Measurements from ENCODE around the gene FCAMR. TPM values are rescaled to one million over a fixed set of nuclear protein-coding genes. Genes with fewer than 3 reads are reported as not detected.

The FCAMR gene
- total RNA-seq, 8 experiments from 2014 or later: 0.31 to 1.9 (median 0.46) TPM; not detected in 3

GRCh38 chr1:206951318-206952100 is 18.8 kb downstream of the FCAMR start:
- Histone ChIP-seq H3K4me3 (no peak overlapping the region), H3K27ac (no peak overlapping the region), H3K4me1 (replicated peaks in 1 of 2) (peaks cover 6 to 11% of the 10 kb centered on the region in 2 donors)
- no peak for ATAC-seq (replicated peaks in 6 of 8)
- 0 to 100% (median 72%) methylated on average over 1 to 4 of the region's 4 CpGs; no CpG with 5 or more reads in 1 of the 10 experiments for WGBS, 10 experiments
- in situ Hi-C loops (cut with MboI; ENCODE audit: low pct_unique_long_range_greater_than_20kb in 2 of 9, low sequenced_read_pairs in 9 of 9, unreplicated experiment in 9 of 9): no loop called here

- in situ Hi-C loops (cut with MboI; ENCODE audit: low pct_unique_long_range_greater_than_20kb in 2 of 9, low sequenced_read_pairs in 9 of 9, unreplicated experiment in 9 of 9): no loop called here
- ATAC-seq (replicated peaks in 6 of 8): no peak
Measured at GRCh38 chr1:206949641-206950040, 20.6 kb downstream of the FCAMR start.

GRCh38 chr1:206949208-206949607 is 21.1 kb downstream of the FCAMR start:
- in situ Hi-C loops (cut with MboI; ENCODE audit: low pct_unique_long_range_greater_than_20kb in 2 of 9, low sequenced_read_pairs in 9 of 9, unreplicated experiment in 9 of 9): no loop called here
- H3K4me3 ChIP-seq: no peak overlapping the region
- H3K27ac ChIP-seq: no peak overlapping the region
- no peaks in the 10 kb centered on the region for H3K4me1 ChIP-seq (replicated peaks in 1 of 2)
- no peak for ATAC-seq (replicated peaks in 6 of 8)
- 40 to 95% (median 90%) methylated on average over 1 to 4 of the region's 4 CpGs; no CpG with 5 or more reads in 5 of the 10 experiments for WGBS, 10 experiments

More at GRCh38 chr1:206949641-206950040, 20.6 kb downstream of the FCAMR start:
- WGBS, 10 experiments: 54 to 98% (median 90%) methylated on average over 1 to 5 of the region's 5 CpGs; no CpG with 5 or more reads in 3 of the 10 experiments
- Histone ChIP-seq H3K4me3 (no peak overlapping the region), H3K27ac (no peak overlapping the region), H3K4me1 (replicated peaks in 1 of 2) (no peaks in the 10 kb centered on the region)

GRCh38 chr1:206947255-206947654 is 23.0 kb downstream of the FCAMR start:
- ATAC-seq (replicated peaks in 6 of 8): no peak
- H3K4me3 ChIP-seq: no peak overlapping the region
- in situ Hi-C loops (cut with MboI; ENCODE audit: low pct_unique_long_range_greater_than_20kb in 2 of 9, low sequenced_read_pairs in 9 of 9, unreplicated experiment in 9 of 9): no loop called here
- no peak overlapping the region for H3K27ac ChIP-seq
- WGBS, 10 experiments: 40 to 100% methylated on average over 1 of the region's 3 CpGs; no CpG with 5 or more reads in 8 of the 10 experiments
- no peaks in the 10 kb centered on the region for H3K4me1 ChIP-seq (replicated peaks in 1 of 2)

GRCh38 chr1:206946261-206946660 is 24.0 kb downstream of the FCAMR start, which contains the start of gene PIGR:
Gene PIGR, minus strand, starts transcription at chr1:206946466. Its CDS starts 5,935 bp downstream, at chr1:206940531.
- Histone ChIP-seq H3K27ac (no peak within 1 kb of the TSS), H3K4me3 (no peak within 1 kb of the TSS), H3K4me1 (replicated peaks in 1 of 2) (no peaks in the 10 kb centered on the region)
- ATAC-seq (replicated peaks in 6 of 8): no peak
- in situ Hi-C loops (cut with MboI; ENCODE audit: low pct_unique_long_range_greater_than_20kb in 2 of 9, low sequenced_read_pairs in 9 of 9, unreplicated experiment in 9 of 9): no loop called here
- WGBS, 10 experiments: 0 to 100% (median 73%) methylated on average over 1 to 5 of the region's 7 CpGs; no CpG with 5 or more reads in 3 of the 10 experiments

GRCh38 chr1:206945779-206946178 is 24.5 kb downstream of the FCAMR start:
- H3K4me1 ChIP-seq (replicated peaks in 1 of 2): no peaks in the 10 kb centered on the region
- no peak overlapping the region for H3K4me3 ChIP-seq
- in situ Hi-C loops (cut with MboI; ENCODE audit: low pct_unique_long_range_greater_than_20kb in 2 of 9, low sequenced_read_pairs in 9 of 9, unreplicated experiment in 9 of 9): no loop called here
- no peak for ATAC-seq (replicated peaks in 6 of 8)
- 50 to 100% (median 93%) methylated on average over 2 to 4 of the region's 4 CpGs; no CpG with 5 or more reads in 3 of the 10 experiments for WGBS, 10 experiments
- no peak overlapping the region for H3K27ac ChIP-seq

- in situ Hi-C loops (cut with MboI; ENCODE audit: low pct_unique_long_range_greater_than_20kb in 2 of 9, low sequenced_read_pairs in 9 of 9, unreplicated experiment in 9 of 9): no loop called here
- no peaks in the 10 kb centered on the region for H3K4me1 ChIP-seq (replicated peaks in 1 of 2)
- ATAC-seq (replicated peaks in 6 of 8): no peak
- H3K27ac ChIP-seq: no peak overlapping the region
- no peak overlapping the region for H3K4me3 ChIP-seq
- WGBS, 10 experiments: 0 to 88% (median 69%) methylated on average over 1 to 5 of the region's 5 CpGs; no CpG with 5 or more reads in 1 of the 10 experiments
Measured at GRCh38 chr1:206944703-206945102, 25.6 kb downstream of the FCAMR start.

- 12 to 54% (median 45%) methylated on average over 2 to 6 of the region's 6 CpGs; no CpG with 5 or more reads in 3 of the 10 experiments for WGBS, 10 experiments
Measured at GRCh38 chr1:206941766-206942418, 28.4 kb downstream of the FCAMR start.

GRCh38 chr1:206940588-206940936 is 29.7 kb downstream of the FCAMR start:
- Histone ChIP-seq H3K4me1 (replicated peaks in 1 of 2) (peaks cover 4 to 7% of the 10 kb centered on the region in 2 donors), H3K4me3 (no peak overlapping the region), H3K27ac (no peak overlapping the region)
- in situ Hi-C loops (cut with MboI; ENCODE audit: low pct_unique_long_range_greater_than_20kb in 2 of 9, low sequenced_read_pairs in 9 of 9, unreplicated experiment in 9 of 9): no loop called here
- 17 to 100% (median 85%) methylated on average over 1 to 3 of the region's 3 CpGs; no CpG with 5 or more reads in 2 of the 10 experiments for WGBS, 10 experiments
- no peak for ATAC-seq (replicated peaks in 6 of 8)

More at GRCh38 chr1:206941766-206942418, 28.4 kb downstream of the FCAMR start:
- H3K27ac ChIP-seq: no peak overlapping the region
- H3K4me3 ChIP-seq: no peak overlapping the region
- in situ Hi-C loops (cut with MboI; ENCODE audit: low pct_unique_long_range_greater_than_20kb in 2 of 9, low sequenced_read_pairs in 9 of 9, unreplicated experiment in 9 of 9): no loop called here
- ATAC-seq (replicated peaks in 6 of 8): no peak
- H3K4me1 ChIP-seq (replicated peaks in 1 of 2): peaks cover 0 to 2% of the 10 kb centered on the region in 2 donors

- 72 to 100% (median 93%) methylated on average over 1 to 9 of the region's 9 CpGs; no CpG with 5 or more reads in 2 of the 10 experiments for whole genome bisulfite sequencing, 10 experiments
- in situ Hi-C loops (cut with MboI; ENCODE audit: low pct_unique_long_range_greater_than_20kb in 2 of 9, low sequenced_read_pairs in 9 of 9, unreplicated experiment in 9 of 9): no loop called here
- no peak overlapping the region for H3K4me3 ChIP-seq
- H3K4me1 ChIP-seq (replicated peaks in 1 of 2): peaks cover 4 to 7% of the 10 kb centered on the region in 2 donors
- no peak for ATAC-seq (replicated peaks in 6 of 8)
- H3K27ac ChIP-seq: no peak overlapping the region
Measured at GRCh38 chr1:206939841-206940587, 30.2 kb downstream of the FCAMR start.

- no peak for ATAC-seq (replicated peaks in 6 of 8)
- Histone ChIP-seq H3K4me1 (replicated peaks in 1 of 2) (peaks cover 4 to 7% of the 10 kb centered on the region in 2 donors), H3K4me3 (no peak overlapping the region), H3K27ac (no peak overlapping the region)
- 73 to 95% (median 85%) methylated on average over 2 to 9 of the region's 13 CpGs; no CpG with 5 or more reads in 3 of the 10 experiments for WGBS, 10 experiments
- in situ Hi-C loops (cut with MboI; ENCODE audit: low pct_unique_long_range_greater_than_20kb in 2 of 9, low sequenced_read_pairs in 9 of 9, unreplicated experiment in 9 of 9): no loop called here
Measured at GRCh38 chr1:206939131-206939530, 31.1 kb downstream of the FCAMR start.

GRCh38 chr1:206937425-206937824 is 32.8 kb downstream of the FCAMR start:
- in situ Hi-C loops (cut with MboI; ENCODE audit: low pct_unique_long_range_greater_than_20kb in 2 of 9, low sequenced_read_pairs in 9 of 9, unreplicated experiment in 9 of 9): no loop called here
- WGBS, 10 experiments: 53 to 100% (median 90%) methylated on average over 1 to 6 of the region's 6 CpGs; no CpG with 5 or more reads in 1 of the 10 experiments
- ATAC-seq (replicated peaks in 6 of 8): no peak
- H3K4me1 ChIP-seq (replicated peaks in 1 of 2): peaks cover 4 to 7% of the 10 kb centered on the region in 2 donors
- no peak overlapping the region for H3K27ac ChIP-seq
- H3K4me3 ChIP-seq: no peak overlapping the region
